GM18505 (cell line): ENCODE data around the gene SH3PXD2A.
"Not testable (repeated sequence)": the region's sequence is repeated elsewhere in the genome, so short reads cannot be mapped to it uniquely, and the experiment has no call there.

Experiments
- ATAC-seq: cut with Tn5 transposase; IDR thresholded peaks from one replicate; pipeline ENCODE4 v1.9.1; 2021; ENCODE audit not compliant: unreplicated experiment
- POLR2A ChIP-seq: IDR thresholded peaks from 4 replicates; pipeline ENCODE4 v1.6.1; 2011; ENCODE audit warnings: borderline replicate concordance; ENCODE audit not compliant: insufficient read depth, insufficient read length; ENCODE audit errors: extremely low read depth

Gene SH3PXD2A

GRCh38 chr10:103663802-103664201, 191.6 kb downstream of the SH3PXD2A start:
- TF ChIP-seq POLR2A: no peak
- ATAC-seq: no peak

GRCh38 chr10:103663236-103663635, 192.1 kb downstream of the SH3PXD2A start:
- TF ChIP-seq POLR2A: no peak
- ATAC-seq: no peak

- not testable (repeated sequence) for ATAC-seq
Measured at GRCh38 chr10:103662704-103663103, 192.7 kb downstream of the SH3PXD2A start.

- TF ChIP-seq POLR2A: peak; percentile 48
- ATAC-seq: no peak
Measured at GRCh38 chr10:103661198-103661950, 194.0 kb downstream of the SH3PXD2A start.

- ATAC-seq: no peak
Measured at GRCh38 chr10:103660364-103661197, 194.8 kb downstream of the SH3PXD2A start.

GRCh38 chr10:103659674-103660363, 195.6 kb downstream of the SH3PXD2A start:
- peak; percentile 66 for ATAC-seq
- TF ChIP-seq POLR2A: no peak

More at GRCh38 chr10:103660364-103661197, 194.8 kb downstream of the SH3PXD2A start:
- no peak for TF ChIP-seq POLR2A

- no peak for TF ChIP-seq POLR2A
- no peak for ATAC-seq
Measured at GRCh38 chr10:103658049-103658577, 197.3 kb downstream of the SH3PXD2A start.

- ATAC-seq: no peak
- no peak for TF ChIP-seq POLR2A
Measured at GRCh38 chr10:103657061-103657591, 198.2 kb downstream of the SH3PXD2A start.

GRCh38 chr10:103654925-103655324, 200.5 kb downstream of the SH3PXD2A start:
- TF ChIP-seq POLR2A: no peak
- ATAC-seq: no peak

GRCh38 chr10:103653581-103654037, 201.8 kb downstream of the SH3PXD2A start:
- no peak for ATAC-seq
- TF ChIP-seq POLR2A: no peak

GRCh38 chr10:103652599-103653281, 202.6 kb downstream of the SH3PXD2A start:
- TF ChIP-seq POLR2A: no peak
- ATAC-seq: no peak

GRCh38 chr10:103651783-103652476, 203.4 kb downstream of the SH3PXD2A start:
- TF ChIP-seq POLR2A: no peak
- ATAC-seq: no peak

GRCh38 chr10:103651333-103651732, 204.0 kb downstream of the SH3PXD2A start:
- no peak for ATAC-seq
- TF ChIP-seq POLR2A: no peak
